GM18526 (cell line): Measurements from ENCODE around the gene RGS17.

ENCODE experiments used
- POLR2A ChIP-seq: IDR thresholded peaks from 3 replicates; pipeline ENCODE4 v1.6.1; 2011; ENCODE audit not compliant: insufficient read length; ENCODE audit errors: extremely low read depth

The RGS17 gene

GRCh38 chr6:153092082-153093013 is 38.7 kb downstream of the RGS17 start:
- no peak for TF ChIP-seq POLR2A

GRCh38 chr6:153090241-153090930 is 40.7 kb downstream of the RGS17 start:
- TF ChIP-seq POLR2A, result no peak

GRCh38 chr6:153088796-153089195 is 42.3 kb downstream of the RGS17 start:
- TF ChIP-seq POLR2A, result no peak

- no peak for TF ChIP-seq POLR2A
Observed at GRCh38 chr6:153087436-153087835, 43.6 kb downstream of the RGS17 start.

GRCh38 chr6:153086225-153086990 is 44.7 kb downstream of the RGS17 start:
- no peak for TF ChIP-seq POLR2A

- TF ChIP-seq POLR2A, result no peak
Observed at GRCh38 chr6:153085239-153085638, 45.8 kb downstream of the RGS17 start.

- no peak for TF ChIP-seq POLR2A
Observed at GRCh38 chr6:153084393-153084792, 46.7 kb downstream of the RGS17 start.

GRCh38 chr6:153083869-153084268 is 47.2 kb downstream of the RGS17 start:
- no peak for TF ChIP-seq POLR2A

GRCh38 chr6:153081914-153082313 is 49.2 kb downstream of the RGS17 start:
- TF ChIP-seq POLR2A, result no peak

- no peak for TF ChIP-seq POLR2A
Observed at GRCh38 chr6:153076431-153076830, 54.7 kb downstream of the RGS17 start.

- no peak for TF ChIP-seq POLR2A
Observed at GRCh38 chr6:153074761-153075160, 56.3 kb downstream of the RGS17 start.

GRCh38 chr6:153073841-153074240 is 57.2 kb downstream of the RGS17 start:
- TF ChIP-seq POLR2A, result no peak

- TF ChIP-seq POLR2A, result no peak
Observed at GRCh38 chr6:153070756-153071155, 60.3 kb downstream of the RGS17 start.

- no peak for TF ChIP-seq POLR2A
Observed at GRCh38 chr6:153069897-153070296, 61.2 kb downstream of the RGS17 start.

- no peak for TF ChIP-seq POLR2A
Observed at GRCh38 chr6:153065222-153065621, 65.9 kb downstream of the RGS17 start.
